Measurements from ENCODE around the gene ANKRD29.
A peak's percentile ranks its signal among the peaks of the same experiment; 100 is the strongest.

The ANKRD29 gene

GRCh38 chr18:23631746-23632145 lies 31.0 kb downstream of the ANKRD29 start:
- DNase-seq (ENCODE audit: low spot score): no peak
- in situ Hi-C loops (cut with MboI; ENCODE audit: low pct_unique_long_range_greater_than_20kb, low sequenced_read_pairs, unreplicated experiment): loop anchor here (25.0 kb wide), 1 partner anchor 181 kb away; no protein-coding TSS in a partner anchor
- TF ChIP-seq CTCF (IDR thresholded peaks at IDR 0.05; ENCODE audit: extremely low read depth, insufficient read depth, missing control alignments): no peak

- in situ Hi-C loops (cut with MboI; ENCODE audit: low pct_unique_long_range_greater_than_20kb, low sequenced_read_pairs, unreplicated experiment): loop anchor here (25.0 kb wide), 1 partner anchor 181 kb away; no protein-coding TSS in a partner anchor
- DNase-seq (ENCODE audit: low spot score): no peak
Measured at GRCh38 chr18:23631312-23631711, 31.4 kb downstream of the ANKRD29 start.

GRCh38 chr18:23629444-23629946 lies 33.2 kb downstream of the ANKRD29 start:
- TF ChIP-seq CTCF (IDR thresholded peaks at IDR 0.05; ENCODE audit: extremely low read depth, insufficient read depth, missing control alignments): peak; percentile 32
- in situ Hi-C loops (cut with MboI; ENCODE audit: low pct_unique_long_range_greater_than_20kb, low sequenced_read_pairs, unreplicated experiment): loop anchor here (25.0 kb wide), 1 partner anchor 183 kb away; no protein-coding TSS in a partner anchor
- DNase-seq (ENCODE audit: low spot score): peak; percentile 49

More at GRCh38 chr18:23631312-23631711, 31.4 kb downstream of the ANKRD29 start:
- no peak for TF ChIP-seq CTCF (IDR thresholded peaks at IDR 0.05; ENCODE audit: extremely low read depth, insufficient read depth, missing control alignments)

- no peak for DNase-seq (ENCODE audit: low spot score)
- no peak for TF ChIP-seq CTCF (IDR thresholded peaks at IDR 0.05; ENCODE audit: extremely low read depth, insufficient read depth, missing control alignments)
- in situ Hi-C loops (cut with MboI; ENCODE audit: low pct_unique_long_range_greater_than_20kb, low sequenced_read_pairs, unreplicated experiment): loop anchor here (25.0 kb wide), 1 partner anchor 184 kb away; no protein-coding TSS in a partner anchor
Measured at GRCh38 chr18:23627970-23628369, 34.7 kb downstream of the ANKRD29 start.

GRCh38 chr18:23627321-23627720 lies 35.4 kb downstream of the ANKRD29 start:
- no peak for DNase-seq (ENCODE audit: low spot score)
- in situ Hi-C loops (cut with MboI; ENCODE audit: low pct_unique_long_range_greater_than_20kb, low sequenced_read_pairs, unreplicated experiment): loop anchor here (25.0 kb wide), 1 partner anchor 185 kb away; no protein-coding TSS in a partner anchor
- TF ChIP-seq CTCF (IDR thresholded peaks at IDR 0.05; ENCODE audit: extremely low read depth, insufficient read depth, missing control alignments): no peak

- no peak for DNase-seq (ENCODE audit: low spot score)
- no peak for TF ChIP-seq CTCF (IDR thresholded peaks at IDR 0.05; ENCODE audit: extremely low read depth, insufficient read depth, missing control alignments)
- in situ Hi-C loops (cut with MboI; ENCODE audit: low pct_unique_long_range_greater_than_20kb, low sequenced_read_pairs, unreplicated experiment): loop anchor here (25.0 kb wide), 1 partner anchor 186 kb away; no protein-coding TSS in a partner anchor
Measured at GRCh38 chr18:23626451-23627279, 36.0 kb downstream of the ANKRD29 start.

Data from GM13977 (cell line).